ENCODE data around the gene JAZF1. TPM values are rescaled to one million over a fixed set of nuclear protein-coding genes. Genes with fewer than 3 reads are reported as not detected.

Gene JAZF1
- total and polyA plus RNA-seq, 2 of the 8 experiments (the other 6 are each of a cell fraction or from before 2014, with no cell fraction given): 2.6 to 21.8 TPM

DNA sequence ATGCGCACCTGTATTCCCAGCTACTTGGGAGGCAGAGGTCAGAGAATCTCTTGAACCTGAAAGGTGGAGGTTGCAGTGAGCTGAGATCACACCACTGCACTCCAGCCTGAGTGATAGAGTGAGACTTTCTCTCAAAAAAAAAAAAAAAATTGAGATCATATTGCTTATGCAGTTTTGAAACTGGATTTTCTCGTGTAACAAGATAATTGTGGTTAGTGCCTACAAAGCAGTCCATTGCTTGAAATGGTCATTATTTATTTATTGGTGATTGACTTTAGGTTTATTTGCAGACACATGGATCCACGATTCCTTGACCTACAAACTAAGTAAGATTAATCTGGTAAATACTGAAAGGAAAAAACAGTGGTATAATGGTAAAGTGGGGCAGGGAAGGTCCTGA, 290.8 kb downstream of the JAZF1 start (continued):
- TF ChIP-seq CHD7 (IDR thresholded peaks at IDR 0.05; ENCODE audit: insufficient replicate concordance, low read length) (no peak), GTF2F1 (IDR thresholded peaks at IDR 0.05; ENCODE audit: borderline replicate concordance, low read depth, low read length) (no peak), ASH2L (IDR thresholded peaks at IDR 0.05; ENCODE audit: low read length) (no peak), NANOG (IDR thresholded peaks at IDR 0.05; ENCODE audit: insufficient read depth, low read depth, low read length, poor library complexity, severe bottlenecking) (no peak), SIN3A (conservative IDR thresholded peaks at IDR 0.05 in 1 of 2, IDR thresholded peaks at IDR 0.05 in 1 of 2; ENCODE audit: low read depth in 1 of 2, low read length in 2 of 2) (no peak)

Measured in H1 (cell line).